ENCODE results near the gene FAM117A. TPM values are rescaled to one million over a fixed set of nuclear protein-coding genes. Genes with fewer than 3 reads are reported as not detected.

FAM117A gene
- total and polyA plus RNA-seq, 2 of the 4 experiments (the other 2 are of a cell fraction), result 0.72 to 3.4 TPM

GRCh38 chr17:49731435-49731831 is 32.5 kb downstream of the FAM117A start:
- 84% methylated on average over 3 of the region's 4 CpGs; no CpG with 5 or more reads in 1 of the 2 experiments for WGBS, 2 experiments (ENCODE audit: extremely low coverage in 2 of 2, insufficient read length in 1 of 2)
- Histone ChIP-seq H3K56ac (ENCODE audit: extremely low read depth, insufficient read depth, low read length) (no peak overlapping the region), H2BK120ac (ENCODE audit: low read depth, low read length) (no peak overlapping the region), H3K36me3 (ENCODE audit: control insufficient read depth, insufficient read depth, low read length) (no peaks in the 10 kb centered on the region), H3K27ac (ENCODE audit: insufficient read depth, low read length) (no peak overlapping the region), H2BK15ac (ENCODE audit: low read depth, low read length) (no peak overlapping the region), H4K5ac (ENCODE audit: low read depth, low read length) (no peak overlapping the region), H3K9me1 (ENCODE audit: insufficient read depth, low read length) (no peaks in the 10 kb centered on the region), H3K4ac (ENCODE audit: low read depth, low read length) (no peak overlapping the region), H3K79me1 (ENCODE audit: low read depth in 1 of 2, low read length in 2 of 2) (no peaks in the 10 kb centered on the region), H3K18ac (ENCODE audit: low read depth, low read length) (no peak overlapping the region), H3K9me3 (ENCODE audit: control insufficient read depth, insufficient read depth, low read length) (no peaks in the 10 kb centered on the region), H4K8ac (ENCODE audit: low read depth in 2 of 2, low read length in 2 of 2) (no peak overlapping the region), H2BK20ac (ENCODE audit: low read depth, low read length) (no peak overlapping the region), H3K9ac (ENCODE audit: low read depth, low read length) (no peak overlapping the region), H3K14ac (replicated peaks; ENCODE audit: low read depth, low read length) (no peak overlapping the region), H2AK9ac (replicated peaks; ENCODE audit: low read depth, low read length, poor library complexity) (no peak overlapping the region), H2AFZ (replicated peaks; ENCODE audit: low read length, poor library complexity) (no peak overlapping the region), H4K91ac (ENCODE audit: insufficient read depth, low read depth, low read length) (no peak overlapping the region), H3K27me3 (ENCODE audit: control insufficient read depth, insufficient read depth, low read length) (peaks cover 2% of the 10 kb centered on the region; the same call in 1 of the 2 replicates), H3K4me3 (ENCODE audit: insufficient read depth, low read depth, low read length) (no peak overlapping the region), H3K4me2 (ENCODE audit: low read depth, low read length) (no peak overlapping the region), H3K23ac (ENCODE audit: low read depth, low read length) (no peak overlapping the region), H4K20me1 (ENCODE audit: insufficient read depth, low read length) (no peaks in the 10 kb centered on the region), H3K4me1 (ENCODE audit: control insufficient read depth, insufficient read depth, low read length) (peaks cover 3% of the 10 kb centered on the region; the same call in 1 of the 2 replicates), H2BK5ac (ENCODE audit: low read depth, low read length, poor library complexity, severe bottlenecking) (no peak overlapping the region), H2AK5ac (ENCODE audit: low read depth, low read length) (no peak overlapping the region)
- no peak for TF ChIP-seq ELK1 (IDR thresholded peaks at IDR 0.05; ENCODE audit: borderline replicate concordance, low read depth, low read length)
- no peak for TF ChIP-seq CEBPB (IDR thresholded peaks at IDR 0.05; ENCODE audit: low read depth, low read length)
- no peak for TF ChIP-seq FOS (IDR thresholded peaks at IDR 0.05; ENCODE audit: low read depth, low read length)
- no peak for TF ChIP-seq BHLHE40 (IDR thresholded peaks at IDR 0.05; ENCODE audit: low read depth, low read length)
- TF ChIP-seq CTCF (conservative IDR thresholded peaks at IDR 0.05; ENCODE audit: low read depth, low read length), result no peak
- no peak for TF ChIP-seq MAZ (IDR thresholded peaks at IDR 0.05; ENCODE audit: borderline replicate concordance, low read depth, low read length)
- TF ChIP-seq NFE2L2 (IDR thresholded peaks at IDR 0.05; ENCODE audit: low read depth, low read length), result no peak
- no peak for TF ChIP-seq CHD1 (IDR thresholded peaks at IDR 0.05; ENCODE audit: low read depth, low read length)
- no peak for TF ChIP-seq RFX5 (IDR thresholded peaks at IDR 0.05; ENCODE audit: low read depth, low read length)
- no peak for TF ChIP-seq USF2 (IDR thresholded peaks at IDR 0.05; ENCODE audit: low read depth, low read length)
- no peak for TF ChIP-seq RCOR1 (IDR thresholded peaks at IDR 0.05; ENCODE audit: insufficient replicate concordance, low read length)
- TF ChIP-seq MXI1 (IDR thresholded peaks at IDR 0.05; ENCODE audit: borderline replicate concordance, low read depth, low read length), result no peak
- TF ChIP-seq SMC3 (IDR thresholded peaks at IDR 0.05; ENCODE audit: low read depth, low read length), result no peak
- no peak for TF ChIP-seq RAD21 (IDR thresholded peaks at IDR 0.05; ENCODE audit: low read length)
- no peak for TF ChIP-seq POLR2A (IDR thresholded peaks at IDR 0.05; ENCODE audit: low read depth, low read length)
- no peak for TF ChIP-seq MAFK (IDR thresholded peaks at IDR 0.05; ENCODE audit: low read depth, low read length)
- no peak for DNase-seq
- CTCF ChIA-PET, result no interaction called here
- BruUV-seq (replicated peaks), result no TSS peak
- intact Hi-C loops (cut with micrococcal nuclease) (no loop called here), in situ Hi-C loops (cut with MboI; ENCODE audit: low sequenced_read_pairs) (no loop called here), dilution Hi-C loops (cut with HindIII; ENCODE audit: low sequenced_read_pairs, unreplicated experiment) (no loop called here)
- no peak for ATAC-seq (ENCODE audit: low read depth)
- POLR2A ChIA-PET (ENCODE audit: unreplicated experiment), result no interaction called here
